HepG2 (cell line): ENCODE data around the gene PCDHA6. TPM values are rescaled to one million over a fixed set of nuclear protein-coding genes. Genes with fewer than 3 reads are reported as not detected.
"Not testable (repeated sequence)": the region's sequence is repeated elsewhere in the genome, so short reads cannot be mapped to it uniquely, and the experiment has no call there.

ENCODE experiments used
- ATAC-seq: fragments of 200-7000 bp; cut with Tn5 transposase; 3 replicates; pipeline ENCODE4 v1.9.1; 2020; ENCODE audit warnings: mild to moderate bottlenecking, moderate library complexity
- BruUV-seq: library from RNA; stranded (reverse); fragments of 400-500 nt; replicated peaks from 2 replicates; lab custom pipeline; 2021; lab: Mats Ljungman, UMichigan
- CTCF ChIA-PET: fragments of 300-600 bp; formaldehyde crosslinking; extraction: SDS; loops from one replicate; lab custom pipeline; 2021; ENCODE audit warnings: low total read pairs, inconsistent platforms, low intra/inter-chr PET ratio; lab: Yijun Ruan, JAX
- POLR2A ChIA-PET: fragments of 350-600 bp; sonication (Branson Sonifier 250); formaldehyde crosslinking; loops from one replicate; lab custom pipeline; 2020; ENCODE audit warnings: antibody characterized with exemption, inconsistent platforms; lab: Yijun Ruan, JAX
- DNase-seq: peaks from one replicate; pipeline ENCODE4 v3.0.0-alpha.2; 2015; ENCODE audit warnings: low spot score
- FAIRE-seq: peaks from 3 replicates; lab custom pipeline; 2011; peaks lifted over from hg19 to GRCh38; lab: Jason Lieb, UNC
- H2AFZ ChIP-seq: one replicate; pipeline ENCODE4 v1.6.1; 2011; ENCODE audit warnings: low read length, inconsistent platforms
- H3K27ac ChIP-seq: fragments of 300-600 bp; 3 replicates; pipeline ENCODE4 v1.8.0; 2011; ENCODE audit warnings: mixed run types, mild to moderate bottlenecking, mixed read lengths, low read length, inconsistent platforms; ENCODE audit not compliant: insufficient read depth; ENCODE audit errors: extremely low read length
- H3K27me3 ChIP-seq, 2 experiments: fragments of 200-600 bp in 1 of 2; 2 replicates in 1 of 2; 3 replicates in 1 of 2; pipeline versions ENCODE4 v1.6.0 to v1.8.0; 2011; ENCODE audit warnings: low read length in 2 of 2, mild to moderate bottlenecking in 2 of 2, moderate library complexity in 2 of 2, inconsistent platforms in 1 of 2; ENCODE audit not compliant: insufficient read depth in 2 of 2, control insufficient read depth in 1 of 2
- H3K36me3 ChIP-seq, 2 experiments: fragments of 200-600 bp in 1 of 2; replicated peaks in 1 of 2; 2 replicates in 1 of 2; 3 replicates in 1 of 2; pipeline versions ENCODE4 v1.5.1 to v1.8.0; 2011; ENCODE audit warnings: low read length in 2 of 2, inconsistent platforms in 1 of 2; ENCODE audit not compliant: insufficient read depth in 2 of 2, control insufficient read depth in 1 of 2
- H3K4me1 ChIP-seq: 2 replicates; pipeline ENCODE4 v1.5.1; 2012; ENCODE audit warnings: low read length, inconsistent platforms; ENCODE audit not compliant: insufficient read depth
- H3K4me2 ChIP-seq: 2 replicates; pipeline ENCODE4 v1.6.0; 2011; ENCODE audit warnings: low read depth, low read length, inconsistent platforms
- H3K4me3 ChIP-seq, 3 experiments: fragments of 200-600 bp in 1 of 3; sonication (generic), shearing (Covaris generic) in 1 of 3; replicated peaks in 1 of 3; 2 replicates each; pipeline ENCODE4 v1.5.1; 2011 to 2016; ENCODE audit warnings: low read length in 3 of 3, inconsistent platforms in 2 of 3, low read depth in 2 of 3, mild to moderate bottlenecking in 2 of 3, control low read depth in 1 of 3, mixed read lengths in 1 of 3; ENCODE audit not compliant: insufficient read depth in 1 of 3
- H3K79me2 ChIP-seq: one replicate; pipeline ENCODE4 v1.6.1; 2011; ENCODE audit warnings: low read length, inconsistent platforms; ENCODE audit not compliant: insufficient read depth
- H3K9ac ChIP-seq: 2 replicates; pipeline ENCODE4 v1.6.0; 2011; ENCODE audit warnings: mild to moderate bottlenecking, low read depth, low read length, inconsistent platforms; ENCODE audit not compliant: insufficient read depth
- H3K9me3 ChIP-seq: 2 replicates; pipeline ENCODE4 v1.5.1; 2012; ENCODE audit warnings: mild to moderate bottlenecking, low read length
- H4K20me1 ChIP-seq: 2 replicates; pipeline ENCODE4 v1.6.0; 2011; ENCODE audit warnings: inconsistent platforms, mild to moderate bottlenecking, low read length, moderate library complexity; ENCODE audit not compliant: insufficient read depth
- CENPT ChIP-seq: sonication (generic); formaldehyde crosslinking; IDR thresholded peaks from 2 replicates; pipeline ENCODE4 v1.8.0; 2022; ENCODE audit warnings: low read depth, mild to moderate bottlenecking, moderate library complexity, missing genetic modification reagents
- GRHL1 ChIP-seq: sonication (generic); formaldehyde crosslinking; conservative IDR thresholded peaks from 2 replicates; pipeline ENCODE4 v1.8.0; 2022; ENCODE audit warnings: missing genetic modification reagents
- HHEX ChIP-seq: IDR thresholded peaks from 2 replicates; pipeline ENCODE4 v1.6.1; 2016; ENCODE audit warnings: control low read depth
- IRF1 ChIP-seq: sonication (generic); formaldehyde crosslinking; IDR thresholded peaks from 2 replicates; pipeline ENCODE4 v1.4.0; 2020; ENCODE audit warnings: low read depth, mild to moderate bottlenecking, missing genetic modification reagents
- RFX1 ChIP-seq: fragments of 450-650 bp; IDR thresholded peaks from 2 replicates; pipeline ENCODE4 v1.6.1; 2017
- SMAD1 ChIP-seq: sonication (generic); formaldehyde crosslinking; IDR thresholded peaks from 2 replicates; pipeline ENCODE4 v1.4.0; 2020; ENCODE audit warnings: missing genetic modification reagents, low read depth, mild to moderate bottlenecking, borderline replicate concordance
- SSRP1 ChIP-seq: IDR thresholded peaks from 2 replicates; pipeline ENCODE4 v1.6.1; 2016; ENCODE audit warnings: control low read depth
- ZNF12 ChIP-seq: sonication (generic); formaldehyde crosslinking; IDR thresholded peaks from 2 replicates; pipeline ENCODE4 v1.5.0; 2020; ENCODE audit warnings: missing genetic modification reagents
- ZNF451 ChIP-seq: sonication (generic); formaldehyde crosslinking; IDR thresholded peaks from 2 replicates; pipeline ENCODE4 v1.5.0; 2020; ENCODE audit warnings: mild to moderate bottlenecking, missing genetic modification reagents
- ZNF550 ChIP-seq: sonication (generic); formaldehyde crosslinking; IDR thresholded peaks from 2 replicates; pipeline ENCODE4 v1.4.0; 2020; ENCODE audit warnings: mild to moderate bottlenecking, missing genetic modification reagents, borderline replicate concordance
- ZNF83 ChIP-seq: sonication (generic); formaldehyde crosslinking; IDR thresholded peaks from 2 replicates; pipeline ENCODE4 v1.4.0; 2020; ENCODE audit warnings: missing genetic modification reagents, mild to moderate bottlenecking, borderline replicate concordance
- ZNF878 ChIP-seq: sonication (generic); formaldehyde crosslinking; IDR thresholded peaks from 2 replicates; pipeline ENCODE4 v1.8.1; 2023; ENCODE audit warnings: mild to moderate bottlenecking, missing genetic modification reagents, moderate library complexity
- WGBS: methylation state at CpG from one replicate; pipeline ENCODE4 v1.1.6; 2017; ENCODE audit warnings: low lambda C conversion rate; 5-methylcytosine and 5-hydroxymethylcytosine counted together
- in situ Hi-C: cut with HindIII; loops from 2 replicates; pipeline ENCODE4 v1.10.0; 2017; ENCODE audit warnings: low pct_unique_long_range_greater_than_20kb; ENCODE audit not compliant: extremely low pct_ligation_motif_present
- intact Hi-C: fragments of 100-400 bp; cut with micrococcal nuclease; formaldehyde crosslinking; loops from one replicate; pipeline ENCODE4 v1.10.0; 2022; ENCODE audit not compliant: unreplicated experiment
- polyA plus RNA-seq, 8 experiments: library from polyadenylated mRNA; depleted of rRNA in 3 of 8; stranded (reverse) in 7 of 8; unstranded in 1 of 8; fragments of >200 nt; fragmentation: Illumina TruSeq in 4 of 8; extraction: Trizol in 4 of 8; gene quantifications; 2 replicates each; pipeline versions ENCODE4 v1.2.1 to v1.2.3, GENCODE V29; 2011 to 2016; ENCODE audit warnings: low read depth in 4 of 8, missing spikeins in 1 of 8, mixed read lengths in 1 of 8; ENCODE audit not compliant: insufficient read depth in 1 of 8
- total RNA-seq, 5 experiments: library from RNA; depleted of rRNA; stranded (reverse); fragments of >200 nt; fragmentation: Illumina TruSeq; extraction: Trizol; gene quantifications; 2 replicates each; pipeline ENCODE4 v1.2.3, GENCODE V29; 2016; ENCODE audit warnings: low read depth in 1 of 5

PCDHA6 gene
- total and polyA plus RNA-seq, 2 of the 13 experiments (the other 11 are each of a cell fraction or from before 2014, with no cell fraction given): not detected

- H3K9ac ChIP-seq, H3K4me2 ChIP-seq, in situ Hi-C loops, H3K79me2 ChIP-seq, H4K20me1 ChIP-seq, H2AFZ ChIP-seq, CTCF ChIA-PET, intact Hi-C loops, ATAC-seq, H3K4me3 ChIP-seq, FAIRE-seq, H3K4me1 ChIP-seq, BruUV-seq, H3K27me3 ChIP-seq, DNase-seq, H3K36me3 ChIP-seq, POLR2A ChIA-PET, H3K27ac ChIP-seq: not testable (repeated sequence)
- peaks cover 53% of the 10 kb centered on the region for H3K9me3 ChIP-seq
- WGBS: 85% methylated on average over 40 of the region's 70 CpGs
Measured at GRCh38 chr5:140787849-140788504, 39.8 kb upstream of the PCDHA6 start.

GRCh38 chr5:140791089-140791488 is 36.7 kb upstream of the PCDHA6 start:
- Histone ChIP-seq H3K9me3 (peaks cover 54% of the 10 kb centered on the region), H3K27ac (no peak overlapping the region), H3K79me2 (no peaks in the 10 kb centered on the region)
- POLR2A ChIA-PET: no interaction called here
- WGBS: 0% methylated on average over 2 of the region's 2 CpGs
- DNase-seq: no peak
- in situ Hi-C loops: no loop called here
- no peak for TF ChIP-seq CENPT (CRISPR knock-in tag)
- no peak for TF ChIP-seq RFX1
- no peak for TF ChIP-seq ZNF878
- no peak for TF ChIP-seq SMAD1 (CRISPR knock-in tag)
- no peak for TF ChIP-seq ZNF83 (CRISPR knock-in tag)
- TF ChIP-seq ZNF550 (CRISPR knock-in tag): no peak
- TF ChIP-seq IRF1 (CRISPR knock-in tag): no peak
- no peak for TF ChIP-seq ZNF451 (CRISPR knock-in tag)
- no peak for TF ChIP-seq HHEX (CRISPR knock-in tag)
- no peak for TF ChIP-seq ZNF12
- no peak for TF ChIP-seq SSRP1
- no peak for TF ChIP-seq GRHL1 (CRISPR knock-in tag)
- TF ChIP-seq, all 625 proteins: peak for 0
- Histone ChIP-seq H3K4me1 (no peaks in the 10 kb centered on the region), H3K36me3 (no peaks in the 10 kb centered on the region), H2AFZ (no peak overlapping the region), H3K4me2 (no peak overlapping the region), H3K27me3 (no peaks in the 10 kb centered on the region), H3K9ac (no peak overlapping the region), H4K20me1 (no peaks in the 10 kb centered on the region), H3K4me3 (no peak overlapping the region)
- BruUV-seq: no TSS peak
- intact Hi-C loops: no loop called here
- ATAC-seq: no peak
- CTCF ChIA-PET: no interaction called here
- FAIRE-seq: no peak
